Measurements from ENCODE around the gene FGF18. TPM values are rescaled to one million over a fixed set of nuclear protein-coding genes. Genes with fewer than 3 reads are reported as not detected.
A peak's percentile ranks its signal among the peaks of the same experiment; 100 is the strongest.

Gene FGF18
- total RNA-seq, 2 donors from 2014 or later, result 0.81 to 1.6 TPM

GRCh38 chr5:171449426-171449825 lies 30.0 kb downstream of the FGF18 start:
- H3K4me3 ChIP-seq, result no peak overlapping the region
- H3K9me3 ChIP-seq, result no peaks in the 10 kb centered on the region
- TF ChIP-seq CTCF (IDR thresholded peaks at IDR 0.05), result no peak
- H3K27me3 ChIP-seq (replicated peaks; ENCODE audit: insufficient read depth), result no peaks in the 10 kb centered on the region
- no peaks in the 10 kb centered on the region for H3K36me3 ChIP-seq
- H3K4me1 ChIP-seq (ENCODE audit: control insufficient read depth in 1 of 2, low read depth in 2 of 2), result peaks cover 5 to 15% of the 10 kb centered on the region in 2 donors
- no peak overlapping the region for H3K27ac ChIP-seq
- DNase-seq (ENCODE audit: low spot score) (no peak), ATAC-seq (ENCODE audit: insufficient number of reproducible peaks, low FRiP score, low read depth) (no peak)

- ATAC-seq (ENCODE audit: insufficient number of reproducible peaks, low FRiP score, low read depth) (peak; percentile 82), DNase-seq (ENCODE audit: low spot score) (peak; percentile 52)
- Histone ChIP-seq H3K4me3 (peak overlapping the region; percentile 78), H3K36me3 (no peaks in the 10 kb centered on the region), H3K9me3 (no peaks in the 10 kb centered on the region), H3K27ac (peak overlapping the region; percentile 72 to 81), H3K27me3 (replicated peaks; ENCODE audit: insufficient read depth) (no peaks in the 10 kb centered on the region), H3K4me1 (ENCODE audit: control insufficient read depth in 1 of 2, low read depth in 2 of 2) (peaks cover 5 to 15% of the 10 kb centered on the region in 2 donors)
- no peak for TF ChIP-seq CTCF (IDR thresholded peaks at IDR 0.05)
Observed at GRCh38 chr5:171450423-171451331, 31.2 kb downstream of the FGF18 start.

- Histone ChIP-seq H3K27ac (peak overlapping the region; percentile 72 to 81), H3K4me3 (peak overlapping the region; percentile 78), H3K4me1 (ENCODE audit: control insufficient read depth in 1 of 2, low read depth in 2 of 2) (peaks cover 5 to 8% of the 10 kb centered on the region in 2 donors), H3K9me3 (no peaks in the 10 kb centered on the region), H3K27me3 (replicated peaks; ENCODE audit: insufficient read depth) (no peaks in the 10 kb centered on the region), H3K36me3 (no peaks in the 10 kb centered on the region)
- DNase-seq (ENCODE audit: low spot score), result no peak
- no peak for TF ChIP-seq CTCF (IDR thresholded peaks at IDR 0.05)
- ATAC-seq (ENCODE audit: insufficient number of reproducible peaks, low FRiP score, low read depth), result no peak
Observed at GRCh38 chr5:171451421-171451820, 32.0 kb downstream of the FGF18 start.

GRCh38 chr5:171453056-171453725 lies 33.7 kb downstream of the FGF18 start:
- ATAC-seq (ENCODE audit: insufficient number of reproducible peaks, low FRiP score, low read depth), result no peak
- Histone ChIP-seq H3K4me1 (ENCODE audit: control insufficient read depth in 1 of 2, low read depth in 2 of 2) (peaks cover 5 to 8% of the 10 kb centered on the region in 2 donors), H3K9me3 (no peaks in the 10 kb centered on the region)

More at GRCh38 chr5:171453056-171453725, 33.7 kb downstream of the FGF18 start:
- no peak for DNase-seq (ENCODE audit: low spot score)
- Histone ChIP-seq H3K27ac (no peak overlapping the region), H3K27me3 (replicated peaks; ENCODE audit: insufficient read depth) (no peaks in the 10 kb centered on the region), H3K4me3 (no peak overlapping the region), H3K36me3 (no peaks in the 10 kb centered on the region)
- TF ChIP-seq CTCF (IDR thresholded peaks at IDR 0.05), result no peak

All from thoracic aorta (tissue), 2 donors.